Transverse colon (tissue), 4 donors: ENCODE results near the gene SCG5. TPM values are rescaled to one million over a fixed set of nuclear protein-coding genes. Genes with fewer than 3 reads are reported as not detected.

Source experiments
- DNase-seq: peaks from one replicate; pipeline ENCODE4 v3.0.0-alpha.2; 2019
- H3K27ac ChIP-seq, 4 donors: fragments of 200-600 bp; sonication (generic); 2 replicates each; pipeline ENCODE4 v1.5.1; 2016 to 2018; ENCODE audit warnings: inconsistent platforms in 4 of 4
- H3K27me3 ChIP-seq: fragments of 200-600 bp; sonication (generic); 2 replicates; pipeline ENCODE4 v1.5.1; 2017; ENCODE audit warnings: inconsistent platforms
- H3K36me3 ChIP-seq, 4 donors: fragments of 200-600 bp; sonication (generic); 2 replicates each; pipeline ENCODE4 v1.5.1; 2017 to 2019; ENCODE audit warnings: inconsistent platforms in 4 of 4
- H3K4me1 ChIP-seq, 4 donors: fragments of 200-600 bp; sonication (generic); 2 replicates each; pipeline ENCODE4 v1.5.1; 2017 to 2020; ENCODE audit warnings: inconsistent platforms in 4 of 4
- H3K4me3 ChIP-seq, 4 donors: fragments of 200-600 bp; sonication (generic); 1 replicate in 1 of 4; 2 replicates in 3 of 4; pipeline versions ENCODE4 v1.5.1 to v1.6.1; 2017 to 2019; ENCODE audit warnings: inconsistent platforms in 4 of 4
- H3K9me3 ChIP-seq, 2 donors: fragments of 200-600 bp; sonication (generic); 2 replicates each; pipeline ENCODE4 v1.5.1; 2017 to 2019; ENCODE audit warnings: inconsistent platforms in 2 of 2
- EP300 ChIP-seq: sonication (generic); formaldehyde crosslinking; IDR thresholded peaks from one replicate; pipeline ENCODE4 v1.6.1; 2017; ENCODE audit warnings: antibody characterized with exemption, low read depth
- POLR2A ChIP-seq: fragments of 450-650 bp; IDR thresholded peaks from one replicate; pipeline ENCODE4 v1.6.1; 2016; ENCODE audit warnings: antibody characterized with exemption, mild to moderate bottlenecking, moderate library complexity
- POLR2AphosphoS5 ChIP-seq, 3 donors: sonication (generic); formaldehyde crosslinking; IDR thresholded peaks; one replicate each; pipeline ENCODE4 v1.6.1; 2016; ENCODE audit warnings: antibody characterized with exemption in 3 of 3
- WGBS, 2 donors: methylation state at CpG; one replicate each; pipeline ENCODE4 v1.1.5; 2018; ENCODE audit warnings: low coverage in 1 of 2; 5-methylcytosine and 5-hydroxymethylcytosine counted together
- in situ Hi-C, 4 donors: fragments of 200-750 bp; cut with MboI; loops; one replicate each; pipeline versions ENCODE4 v1.15.0 to v1.15.1; 2017; ENCODE audit warnings: low sequenced_read_pairs in 3 of 4, low pct_ligation_motif_present in 1 of 4, low pct_unique_long_range_greater_than_20kb in 1 of 4
- intact Hi-C: fragments of 100-400 bp; cut with DNase I; formaldehyde crosslinking; loops from one replicate; pipeline ENCODE4 v1.15.1; 2023; ENCODE audit warnings: low total_unique reads
- total RNA-seq, 4 donors: library from RNA; depleted of rRNA; stranded (reverse); fragments of >200 nt; gene quantifications; one replicate each; pipeline ENCODE4 v1.1.0, GENCODE V29; 2016
- TF ChIP-seq, protein P1 (sequence below), 5 experiments: fragments of 200-600 bp in 3 of 5; fragments of 450-650 bp in 2 of 5; sonication (generic) in 3 of 5; IDR thresholded peaks; 1 replicate in 2 of 5; 2 replicates in 3 of 5; pipeline ENCODE4 v1.5.1; 2016 to 2017; ENCODE audit warnings: antibody characterized with exemption in 5 of 5, inconsistent platforms in 3 of 5, mild to moderate bottlenecking in 2 of 5, moderate library complexity in 1 of 5

The SCG5 gene
- total RNA-seq, 4 donors from 2014 or later, result 1.6 to 5.2 TPM; not detected in 2

DNA sequence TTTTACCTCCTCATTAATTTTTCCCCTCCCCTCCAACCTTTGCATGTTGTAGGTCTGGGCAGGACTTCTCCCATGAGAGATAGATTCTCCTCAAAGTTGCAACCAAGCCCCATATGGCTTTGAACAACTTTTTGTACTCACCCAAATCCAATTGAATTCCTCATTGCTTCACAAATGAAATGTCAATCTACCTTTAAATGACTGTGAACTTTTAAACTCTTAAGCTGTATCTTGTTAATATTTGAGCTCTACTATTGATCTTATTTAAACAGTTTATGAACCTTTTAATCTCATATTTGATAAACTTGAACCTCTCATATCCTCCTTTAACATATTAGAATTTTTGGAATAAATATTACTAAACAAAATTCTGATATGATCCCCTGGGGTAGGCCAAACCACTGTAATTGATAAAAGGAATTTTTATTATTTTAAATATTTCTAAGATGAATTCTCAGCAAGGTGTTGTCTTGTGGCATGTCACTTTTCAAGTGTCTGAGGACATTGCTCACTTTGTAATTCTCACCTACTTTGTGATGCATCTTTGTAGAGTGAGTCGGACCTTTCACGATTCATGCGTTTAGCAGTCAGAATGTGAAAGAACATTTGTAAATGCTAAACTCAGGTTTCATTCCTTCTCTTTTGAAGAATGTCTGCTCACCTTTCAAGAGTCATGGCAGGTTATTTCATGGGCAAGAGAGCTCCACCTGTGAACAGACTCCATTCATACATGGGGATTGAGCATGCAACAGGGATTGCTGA lies 52.9 kb downstream of the SCG5 start:
- intact Hi-C loops, result loop anchor here (10.0 kb wide), 1 partner anchor 1050 kb away; no protein-coding TSS in a partner anchor
- no peak for DNase-seq
- no peak overlapping the region for H3K27ac ChIP-seq
- TF ChIP-seq POLR2A, result no peak
- TF ChIP-seq, protein P1, sequence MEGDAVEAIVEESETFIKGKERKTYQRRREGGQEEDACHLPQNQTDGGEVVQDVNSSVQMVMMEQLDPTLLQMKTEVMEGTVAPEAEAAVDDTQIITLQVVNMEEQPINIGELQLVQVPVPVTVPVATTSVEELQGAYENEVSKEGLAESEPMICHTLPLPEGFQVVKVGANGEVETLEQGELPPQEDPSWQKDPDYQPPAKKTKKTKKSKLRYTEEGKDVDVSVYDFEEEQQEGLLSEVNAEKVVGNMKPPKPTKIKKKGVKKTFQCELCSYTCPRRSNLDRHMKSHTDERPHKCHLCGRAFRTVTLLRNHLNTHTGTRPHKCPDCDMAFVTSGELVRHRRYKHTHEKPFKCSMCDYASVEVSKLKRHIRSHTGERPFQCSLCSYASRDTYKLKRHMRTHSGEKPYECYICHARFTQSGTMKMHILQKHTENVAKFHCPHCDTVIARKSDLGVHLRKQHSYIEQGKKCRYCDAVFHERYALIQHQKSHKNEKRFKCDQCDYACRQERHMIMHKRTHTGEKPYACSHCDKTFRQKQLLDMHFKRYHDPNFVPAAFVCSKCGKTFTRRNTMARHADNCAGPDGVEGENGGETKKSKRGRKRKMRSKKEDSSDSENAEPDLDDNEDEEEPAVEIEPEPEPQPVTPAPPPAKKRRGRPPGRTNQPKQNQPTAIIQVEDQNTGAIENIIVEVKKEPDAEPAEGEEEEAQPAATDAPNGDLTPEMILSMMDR (IDR thresholded peaks at IDR 0.05), result no peak
- no peak for TF ChIP-seq EP300
- no peak for TF ChIP-seq POLR2AphosphoS5 (IDR thresholded peaks at IDR 0.05)
- H3K4me1 ChIP-seq, result no peaks in the 10 kb centered on the region
- 87 to 91% methylated on average over 3 of the region's 3 CpGs for WGBS, 2 donors
- in situ Hi-C loops, result loop anchor here in 1 of 4 donors (25.0 kb wide), 1 partner anchor 93 kb away; no protein-coding TSS in a partner anchor
- H3K36me3 ChIP-seq, result no peaks in the 10 kb centered on the region
- H3K27me3 ChIP-seq, result no peaks in the 10 kb centered on the region
- H3K4me3 ChIP-seq, result no peak overlapping the region
- H3K9me3 ChIP-seq, result no peaks in the 10 kb centered on the region

DNA sequence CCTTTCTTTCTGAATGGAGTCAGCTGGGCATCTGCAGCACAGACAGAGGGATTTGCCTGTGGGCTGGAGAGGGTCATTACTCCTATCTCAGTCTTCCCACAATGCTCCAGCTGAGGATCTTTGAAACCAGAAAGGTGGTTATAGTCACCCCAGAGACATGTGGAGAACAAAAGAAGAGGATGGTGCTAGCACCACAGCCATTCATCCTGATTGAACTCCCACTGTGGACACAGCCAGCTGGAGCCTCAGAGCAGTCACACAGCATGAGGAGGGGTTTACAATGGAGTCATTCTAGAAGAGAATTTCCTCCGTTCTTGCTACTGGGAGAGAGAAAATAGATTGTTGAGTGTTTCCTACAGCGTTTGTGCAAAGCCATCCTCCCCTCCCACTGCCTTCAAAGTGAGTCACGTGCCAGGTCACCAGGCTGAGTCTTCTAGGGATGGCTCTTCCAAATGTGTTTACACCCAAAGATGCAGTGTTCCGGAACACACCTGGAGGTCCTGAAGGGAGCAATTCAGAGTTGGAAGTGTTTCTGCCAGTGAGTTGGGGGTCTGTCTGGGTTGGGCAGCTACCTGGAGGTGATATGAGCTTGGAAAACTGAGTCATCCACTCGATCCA lies 57.4 kb downstream of the SCG5 start:
- Histone ChIP-seq H3K27me3 (no peaks in the 10 kb centered on the region), H3K27ac (no peak overlapping the region), H3K9me3 (no peaks in the 10 kb centered on the region), H3K4me3 (no peak overlapping the region), H3K36me3 (no peaks in the 10 kb centered on the region), H3K4me1 (peaks cover 0 to 7% (median 4%) of the 10 kb centered on the region in 4 donors)
- in situ Hi-C loops (loop anchor here in 1 of 4 donors (25.0 kb wide), 1 partner anchor 88 kb away; no protein-coding TSS in a partner anchor), intact Hi-C loops (loop anchor here (10.0 kb wide), 1 partner anchor 1046 kb away; no protein-coding TSS in a partner anchor)
- no peak for TF ChIP-seq EP300
- no peak for TF ChIP-seq POLR2A
- no peak for TF ChIP-seq POLR2AphosphoS5 (IDR thresholded peaks at IDR 0.05)
- TF ChIP-seq, protein P1 (IDR thresholded peaks at IDR 0.05), result no peak
- DNase-seq, result no peak
- WGBS, 2 donors, result 77 to 100% methylated on average over 1 to 5 of the region's 5 CpGs

DNA sequence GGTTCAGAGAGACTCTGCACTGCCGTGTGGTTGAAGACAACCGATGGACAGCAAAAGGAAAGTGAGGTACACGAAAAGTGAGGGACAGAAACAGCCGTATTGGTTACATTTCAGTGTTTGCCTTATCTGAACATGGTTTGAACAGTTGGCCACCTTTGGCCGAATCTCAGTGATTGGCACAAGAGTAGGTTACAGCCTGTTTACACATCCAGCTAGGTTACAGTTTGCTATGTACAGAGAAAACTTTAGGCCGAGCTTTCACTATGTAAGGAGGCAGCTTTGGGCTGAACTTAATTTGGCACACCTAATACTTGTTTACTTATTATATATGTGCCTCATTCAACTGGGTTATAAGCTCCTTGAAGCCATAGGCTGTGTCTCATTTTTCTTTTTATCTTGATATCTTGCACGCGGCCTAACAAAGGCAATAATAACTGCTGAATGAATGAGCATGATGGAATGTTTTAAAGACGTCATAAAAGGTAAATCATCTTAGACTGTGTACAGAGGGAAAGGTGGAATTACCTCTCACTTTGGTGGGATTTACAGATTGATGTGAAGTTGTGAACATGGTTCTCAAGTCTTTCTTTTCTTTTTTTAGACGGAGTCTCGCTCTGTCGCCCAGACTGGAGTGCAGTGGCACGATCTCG lies 59.1 kb downstream of the SCG5 start:
- H3K27ac ChIP-seq, result peak overlapping the region; percentile 65 to 74 (median 73)
- peak overlapping the region in 1 of 4 donors; percentile 4 for H3K4me3 ChIP-seq
- WGBS, 2 donors, result 51 to 58% methylated on average over 12 to 14 of the region's 14 CpGs
- peaks cover 0 to 7% (median 4%) of the 10 kb centered on the region in 4 donors for H3K4me1 ChIP-seq
- no peaks in the 10 kb centered on the region for H3K9me3 ChIP-seq
- H3K36me3 ChIP-seq, result no peaks in the 10 kb centered on the region
- intact Hi-C loops, result no loop called here
- TF ChIP-seq POLR2AphosphoS5 (IDR thresholded peaks at IDR 0.05) (peak in 1 of 3 donors; percentile 21), POLR2A (no peak), EP300 (no peak)
- DNase-seq, result peak; percentile 62
- in situ Hi-C loops, result no loop called here
- H3K27me3 ChIP-seq, result no peaks in the 10 kb centered on the region

DNA sequence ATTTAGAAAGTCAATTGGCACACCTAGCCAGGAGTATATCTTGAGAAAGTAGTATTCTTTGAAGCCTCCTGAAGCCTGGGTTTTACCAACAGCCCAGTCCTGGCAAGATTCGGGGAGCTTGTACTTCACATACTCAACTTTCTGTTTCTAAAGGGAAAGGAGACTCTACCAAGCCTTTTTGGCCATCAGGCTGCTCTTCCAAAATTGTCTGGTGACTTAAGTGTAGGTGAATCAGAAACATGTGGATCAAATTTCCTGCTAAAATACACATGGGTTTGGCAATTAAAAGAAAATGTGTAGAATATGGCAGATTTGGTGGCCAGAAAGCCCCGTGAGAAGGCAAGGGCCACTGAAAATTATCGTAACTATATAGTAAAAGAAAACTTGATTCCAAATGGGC lies 60.4 kb downstream of the SCG5 start:
- WGBS, 2 donors, result 50 to 64% methylated on average over 2 to 3 of the region's 3 CpGs
- DNase-seq, result no peak
- no peaks in the 10 kb centered on the region for H3K9me3 ChIP-seq
- no peaks in the 10 kb centered on the region for H3K27me3 ChIP-seq
- H3K4me1 ChIP-seq, result peaks cover 0 to 7% (median 4%) of the 10 kb centered on the region in 4 donors
- TF ChIP-seq POLR2AphosphoS5 (IDR thresholded peaks at IDR 0.05), result no peak
- no peak for TF ChIP-seq EP300
- TF ChIP-seq, protein P1 (IDR thresholded peaks at IDR 0.05), result no peak
- TF ChIP-seq POLR2A, result no peak
- in situ Hi-C loops (no loop called here), intact Hi-C loops (no loop called here)
- no peaks in the 10 kb centered on the region for H3K36me3 ChIP-seq
- peak overlapping the region in 3 of 4 donors; percentile 73 to 74 (median 73) for H3K27ac ChIP-seq
- no peak overlapping the region for H3K4me3 ChIP-seq
